ENCODE results near the gene IGFL3.
"Not testable (repeated sequence)": the region's sequence is repeated elsewhere in the genome, so short reads cannot be mapped to it uniquely, and the experiment has no call there.

The IGFL3 gene

DNA sequence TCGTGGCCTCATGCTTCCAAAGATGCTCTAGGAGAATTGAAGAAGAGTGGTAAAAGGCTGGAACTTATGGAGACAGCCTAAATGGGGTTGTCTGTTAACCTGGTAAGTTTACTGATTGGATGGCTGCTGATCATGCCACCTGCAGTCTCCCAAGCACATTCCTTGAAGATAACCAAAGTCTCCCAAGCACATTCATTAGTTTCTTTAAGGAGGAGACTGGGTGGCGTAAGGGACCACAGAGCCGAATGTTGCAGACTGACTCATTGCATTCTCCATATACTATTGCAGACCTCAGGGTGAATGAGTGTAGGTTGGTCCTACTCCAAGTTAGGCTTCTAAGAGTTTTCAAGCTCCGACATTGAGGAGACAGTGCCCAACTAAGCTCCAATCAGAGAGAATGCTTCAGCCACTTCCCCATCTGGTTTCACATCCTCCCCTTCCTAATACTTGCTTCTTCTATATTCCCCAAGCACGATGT is at the start of gene IGFL3:
Gene IGFL3, minus strand, starts transcription at position 51 of the 478 bp plus-strand sequence. Its CDS starts 39 bp downstream, at position 12.
- DNase-seq = no peak

DNA sequence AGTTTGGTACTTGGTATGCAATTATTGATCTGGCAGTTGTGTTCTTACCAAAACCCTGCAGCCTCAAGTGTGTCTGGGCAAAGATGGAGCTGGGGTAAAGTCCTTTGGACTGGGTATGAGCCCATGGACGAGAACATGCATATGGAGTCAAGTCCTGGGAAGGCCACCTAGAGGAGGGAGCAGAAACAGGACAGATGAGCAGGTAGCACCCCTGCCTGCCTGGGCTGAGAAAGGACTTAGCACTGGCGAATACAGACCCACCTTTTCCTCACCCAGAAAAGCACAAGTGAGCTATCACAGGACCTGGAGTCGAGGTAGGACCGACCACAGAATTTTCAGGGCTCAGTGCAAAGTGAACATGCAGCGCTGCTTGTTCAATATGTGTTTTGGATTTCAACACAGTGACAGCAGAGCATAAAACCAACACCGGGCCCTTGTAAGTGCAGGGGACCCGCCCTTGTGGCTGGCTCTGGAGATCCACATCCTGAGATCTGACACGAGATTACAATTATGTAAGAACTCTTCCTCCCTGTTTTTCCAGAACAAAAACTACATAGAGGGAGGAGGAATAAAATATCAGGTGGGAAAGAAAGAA is 49.5 kb upstream of the IGFL3 start:
- no peak for DNase-seq

DNA sequence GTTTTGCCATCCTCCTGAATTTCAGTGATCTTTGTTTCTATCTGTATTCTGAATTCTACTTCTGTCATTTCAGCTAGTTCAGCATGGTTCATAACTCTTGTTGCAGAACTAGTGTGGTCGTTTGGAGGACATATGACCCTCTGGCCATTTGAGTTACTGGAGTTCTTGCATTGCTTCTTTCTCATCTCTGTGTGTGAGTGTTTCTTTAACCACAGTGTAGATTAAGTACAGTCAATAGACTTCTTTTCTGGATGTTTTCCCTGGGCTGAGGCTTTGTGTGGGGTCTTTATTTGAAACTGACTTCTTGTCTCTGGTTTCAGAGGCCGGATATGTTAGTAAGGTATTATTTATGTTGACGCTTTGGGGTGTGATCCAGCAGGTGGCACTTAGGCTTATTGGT is 38.2 kb upstream of the IGFL3 start:
- no peak for DNase-seq

DNA sequence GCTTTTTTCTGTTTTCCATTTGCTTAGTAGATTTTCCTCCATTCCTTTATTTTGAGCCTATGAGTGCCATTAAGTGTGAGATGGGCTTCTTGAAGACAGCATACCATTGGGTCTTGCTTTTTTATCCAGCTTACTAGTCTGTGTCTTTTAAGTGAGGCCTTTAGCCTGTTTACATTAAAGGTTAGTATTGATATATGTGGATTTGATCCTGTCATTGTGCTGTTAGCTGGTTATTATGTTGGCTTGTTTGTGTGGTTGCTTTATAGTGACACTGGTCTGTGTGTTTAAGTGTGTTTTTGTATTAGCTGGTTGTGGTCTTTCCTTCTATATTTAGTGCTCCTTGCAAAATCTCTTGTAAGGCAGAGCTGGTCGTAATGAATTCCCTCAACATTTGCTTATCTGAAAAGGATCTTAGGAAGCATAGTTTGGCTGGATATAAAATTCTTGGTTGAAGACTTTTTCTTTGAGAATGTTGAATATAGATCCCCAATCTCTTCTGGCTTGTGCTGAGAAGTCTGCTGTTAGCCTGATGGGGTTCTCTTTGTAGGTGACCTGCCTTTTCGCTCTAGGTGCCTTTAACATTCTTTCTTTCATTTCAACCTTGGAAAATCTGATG is 37.3 kb upstream of the IGFL3 start:
- DNase-seq = not testable (repeated sequence)

DNA sequence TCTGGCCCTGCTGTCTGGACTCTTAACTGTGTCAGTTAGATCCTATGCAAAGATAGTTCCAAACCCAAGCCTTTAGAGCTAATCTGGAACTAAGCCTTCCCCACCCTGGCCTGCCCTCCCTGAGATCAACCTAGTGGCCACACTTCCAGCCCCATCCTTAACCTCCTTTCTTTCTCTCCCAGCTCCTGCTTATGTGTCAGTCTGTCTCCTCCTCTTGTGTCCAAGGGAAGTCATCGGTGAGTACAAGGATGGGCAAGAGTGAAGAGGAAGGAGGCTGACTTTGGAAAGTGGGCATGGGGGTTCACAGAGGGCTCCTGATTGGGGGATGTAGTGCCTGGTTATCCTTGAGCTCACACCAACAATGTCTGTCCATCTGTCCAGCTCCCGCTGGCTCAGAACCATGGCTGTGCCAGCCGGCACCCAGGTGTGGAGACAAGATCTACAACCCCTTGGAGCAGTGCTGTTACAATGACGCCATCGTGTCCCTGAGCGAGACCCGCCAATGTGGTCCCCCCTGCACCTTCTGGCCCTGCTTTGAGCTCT is 35.8 kb upstream of the IGFL3 start:
- DNase-seq = no peak

DNA sequence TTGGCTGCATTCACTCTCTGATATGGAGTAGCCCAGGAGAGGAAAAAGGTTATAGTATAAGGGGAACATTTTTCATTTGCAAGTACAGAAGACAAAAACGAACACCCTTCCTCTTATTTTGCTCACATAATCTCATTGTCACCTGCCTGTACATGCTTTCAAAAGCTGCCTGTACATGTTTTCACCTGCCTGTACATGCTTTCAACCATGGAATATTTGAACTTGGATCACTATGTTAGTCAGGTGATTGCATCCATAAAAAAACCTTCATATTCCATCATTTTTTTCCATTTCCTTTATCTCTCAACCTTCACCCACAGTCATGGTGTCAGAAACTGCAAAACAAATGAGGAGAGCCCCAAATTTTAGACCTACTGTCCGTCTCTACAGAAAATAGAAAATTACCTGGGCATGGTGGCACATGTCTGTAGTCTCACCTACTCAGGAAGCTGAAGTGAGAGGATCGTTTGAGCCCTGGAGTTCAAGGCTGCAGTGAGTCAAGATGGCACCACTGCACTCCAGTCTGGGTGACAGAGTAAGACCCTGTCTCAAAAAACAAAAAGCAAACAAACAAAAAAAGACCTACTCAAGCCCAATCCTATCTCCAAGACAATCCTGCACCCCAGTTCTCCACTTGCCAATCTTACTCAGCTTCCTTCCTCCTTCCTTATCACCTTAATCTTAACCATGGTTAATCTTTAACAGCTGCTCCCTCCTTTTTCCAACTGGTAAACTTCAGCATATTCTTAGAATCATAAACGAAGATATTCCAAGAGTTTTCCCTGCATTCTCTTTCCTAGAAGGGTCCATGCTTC is 35.1 kb upstream of the IGFL3 start:
- no peak for DNase-seq

DNA sequence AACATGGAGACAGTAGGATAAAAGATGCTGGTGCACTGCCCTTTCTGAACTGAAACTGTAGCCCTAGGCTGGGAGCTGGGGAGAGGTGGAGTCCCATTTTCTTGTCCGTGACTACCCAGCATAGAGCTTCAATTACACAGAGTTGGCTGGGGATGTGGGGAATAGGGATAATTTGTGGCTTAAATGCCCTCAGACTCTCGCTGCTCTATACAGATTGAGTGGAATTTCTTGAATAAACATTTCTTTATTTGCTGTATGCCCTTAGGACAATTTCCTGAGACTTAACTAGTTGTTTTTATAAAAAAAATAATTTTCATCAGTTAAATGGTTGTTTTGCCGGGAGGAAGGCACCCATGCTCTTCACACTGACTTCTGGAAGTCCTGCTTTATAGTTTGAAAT is 30.7 kb upstream of the IGFL3 start:
- no peak for DNase-seq

DNA sequence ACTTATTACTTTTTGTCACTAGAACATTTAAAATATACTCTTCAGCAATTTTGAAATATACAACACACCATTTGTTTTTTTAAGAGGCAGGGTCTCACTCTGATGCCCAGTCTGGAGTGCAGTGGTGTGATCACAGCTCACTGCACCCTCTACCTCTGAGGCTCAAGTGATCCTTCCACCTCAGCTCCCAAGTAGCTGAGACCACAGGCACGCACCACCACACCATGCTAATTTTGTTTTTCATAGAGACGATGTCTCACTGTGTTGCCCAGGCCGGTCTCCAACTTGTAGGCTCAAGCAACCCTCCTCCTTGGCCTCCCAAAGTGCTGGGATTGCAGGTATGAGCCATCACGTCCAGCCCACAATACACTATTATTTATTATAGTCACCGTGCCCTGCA is 26.1 kb upstream of the IGFL3 start:
- DNase-seq = no peak

DNA sequence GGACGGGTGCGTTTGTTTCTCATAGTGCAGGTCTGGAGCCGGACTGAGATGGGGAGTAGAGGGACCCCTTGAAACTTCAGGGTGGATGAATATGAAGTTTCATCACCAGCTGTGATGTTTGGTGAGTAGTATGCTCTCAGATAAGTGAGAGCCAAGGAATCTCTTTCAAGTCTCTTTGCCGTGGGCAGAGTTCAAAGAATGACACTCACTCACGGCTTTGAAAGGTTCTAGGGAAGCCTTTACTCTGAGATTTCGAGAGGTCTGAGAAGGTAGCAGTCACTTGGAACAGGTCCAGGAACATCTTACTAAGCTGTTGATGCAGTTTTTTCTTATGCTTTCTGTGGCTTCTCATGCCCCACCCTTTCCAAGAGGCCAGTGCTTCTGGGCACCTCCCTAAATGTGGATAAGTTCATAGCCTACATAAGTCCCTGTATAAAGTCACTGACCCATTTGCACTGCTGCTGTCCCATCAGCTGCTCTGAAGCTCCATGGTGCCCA is 23.4 kb upstream of the IGFL3 start, which contains the start of gene IGFL2:
Gene IGFL2, plus strand, starts transcription at position 448 of the 498 bp plus-strand sequence. Its CDS starts 41 bp downstream, at position 489.
- no peak for DNase-seq

DNA sequence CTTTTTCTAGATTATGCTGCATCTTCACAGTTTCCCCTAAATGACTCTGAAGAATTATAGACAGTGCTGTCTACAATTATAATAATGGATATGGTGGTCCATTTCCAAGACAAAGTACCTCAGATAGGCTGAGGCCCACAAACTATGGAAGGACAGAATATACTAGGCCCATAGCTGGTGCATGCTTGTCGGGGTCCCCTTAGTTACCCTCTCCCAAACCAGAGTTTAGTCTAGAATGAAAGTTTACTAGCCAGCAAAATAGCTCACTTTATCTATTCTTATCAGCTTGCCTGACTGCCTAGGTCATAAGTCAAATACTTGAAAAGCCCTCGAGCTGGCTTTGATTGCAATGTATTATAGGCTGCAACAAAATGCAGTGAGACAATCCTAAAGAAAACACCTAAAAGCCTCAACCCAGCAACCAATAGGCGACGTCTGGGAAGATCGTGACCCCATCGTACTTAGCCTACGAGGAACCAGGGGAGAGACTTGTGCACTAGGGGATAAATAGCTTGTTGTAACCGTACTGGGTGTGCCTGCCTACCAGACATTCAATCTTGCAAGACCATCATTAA is 22.8 kb upstream of the IGFL3 start:
- DNase-seq = no peak

GRCh38 chr19:46144756-46145155 is 20.3 kb upstream of the IGFL3 start:
- DNase-seq = no peak

GRCh38 chr19:46142294-46142693 is 17.8 kb upstream of the IGFL3 start:
- DNase-seq = no peak

- no peak for DNase-seq
These were observed 16.9 kb upstream of the IGFL3 start for GRCh38 chr19:46141421-46141820.

DNA sequence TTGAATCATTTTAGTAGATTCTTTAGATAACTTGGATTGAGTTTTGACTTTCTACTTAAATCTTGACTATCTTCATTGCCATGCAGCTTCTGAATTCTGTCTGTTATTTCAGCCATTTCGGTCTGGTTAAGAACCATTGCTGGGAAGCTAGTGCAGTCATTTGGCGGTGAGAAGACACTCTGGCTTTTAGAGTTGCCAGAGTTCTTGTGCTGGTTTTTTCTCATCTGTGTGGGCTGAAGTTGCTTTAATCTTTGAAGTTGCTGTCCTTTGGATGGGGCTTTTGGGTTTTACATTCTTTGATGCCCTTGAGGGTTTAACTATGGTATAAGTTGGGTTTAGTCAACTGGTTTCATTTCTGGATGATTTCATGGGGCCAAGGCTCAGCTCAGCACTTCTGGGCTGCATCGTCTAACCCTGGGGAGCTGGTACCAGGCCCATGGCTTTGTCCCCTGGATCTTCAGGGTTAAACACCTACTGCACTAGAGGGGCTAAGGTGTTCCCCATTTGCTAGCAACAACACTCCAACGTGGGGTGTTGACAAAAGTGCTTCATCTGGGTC is 13.5 kb upstream of the IGFL3 start:
- no peak for DNase-seq

DNA sequence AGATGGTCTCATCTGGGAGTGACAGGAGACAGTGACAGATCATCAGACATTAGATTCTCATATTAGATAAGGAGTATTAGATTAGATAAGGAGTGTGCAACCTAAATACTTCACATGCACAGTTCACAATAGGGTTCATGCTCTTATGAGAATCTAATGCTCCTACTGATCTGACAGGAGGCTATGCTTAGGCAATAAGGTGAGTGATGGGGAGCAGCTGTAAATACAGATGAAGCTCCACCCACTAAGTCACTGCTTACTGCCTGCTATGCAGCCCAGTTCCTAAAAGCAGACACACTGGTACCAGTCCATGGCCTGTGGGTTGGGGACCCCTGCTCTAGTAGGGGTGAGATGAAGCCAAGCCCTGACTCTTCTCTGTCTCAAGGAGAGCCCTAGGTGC is 10.0 kb upstream of the IGFL3 start:
- no peak for DNase-seq

DNA sequence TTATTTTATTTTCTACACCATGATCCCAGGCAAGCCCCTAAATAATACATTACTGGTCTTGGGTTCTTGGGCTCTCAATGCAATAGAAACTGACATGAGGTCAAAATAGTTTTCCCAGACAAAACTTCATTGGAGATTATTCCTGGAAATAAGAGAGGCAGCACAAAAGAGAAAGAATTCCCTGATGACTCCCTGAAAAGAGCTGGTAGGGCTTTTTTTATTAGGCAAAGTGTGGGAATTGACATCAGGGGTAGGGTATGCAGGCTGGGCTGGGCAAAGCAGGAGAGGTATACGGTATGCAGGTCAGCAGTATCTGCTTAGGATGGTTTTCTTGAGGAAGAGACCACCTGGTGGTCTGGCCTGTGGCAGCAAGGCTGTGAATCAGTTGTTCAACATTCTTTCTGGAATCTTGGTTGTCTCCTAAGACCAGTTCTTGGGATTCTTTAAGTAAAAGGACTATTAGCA is 9.3 kb upstream of the IGFL3 start:
- no peak for DNase-seq

DNA sequence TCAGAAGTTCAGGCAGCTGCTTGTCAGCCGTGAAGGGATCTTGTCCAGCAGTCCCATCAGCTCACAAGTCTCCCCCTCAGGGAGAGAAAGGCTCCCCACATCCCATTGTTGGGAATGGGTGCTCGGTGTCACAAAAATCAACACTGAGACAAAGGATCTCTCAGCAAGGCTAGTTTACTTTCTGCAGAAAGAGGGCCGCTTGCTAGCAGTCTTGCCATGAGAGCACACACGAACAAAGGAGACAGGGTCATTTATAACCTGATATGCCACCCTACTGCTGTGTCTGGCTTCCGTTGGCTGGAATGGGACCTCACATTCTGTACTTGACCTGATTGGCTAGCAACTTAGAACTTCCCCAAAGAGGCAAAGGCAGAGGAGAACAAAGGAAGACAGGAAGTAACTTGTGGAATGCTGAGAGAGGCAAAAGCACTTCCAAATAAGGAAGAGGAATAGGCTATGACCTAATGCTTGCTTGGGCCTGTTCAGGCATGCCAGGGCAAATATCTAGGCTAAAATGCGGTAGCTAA is 8.7 kb upstream of the IGFL3 start:
- DNase-seq = no peak

GRCh38 chr19:46132508-46133100 is 8.1 kb upstream of the IGFL3 start:
- DNase-seq = no peak

DNA sequence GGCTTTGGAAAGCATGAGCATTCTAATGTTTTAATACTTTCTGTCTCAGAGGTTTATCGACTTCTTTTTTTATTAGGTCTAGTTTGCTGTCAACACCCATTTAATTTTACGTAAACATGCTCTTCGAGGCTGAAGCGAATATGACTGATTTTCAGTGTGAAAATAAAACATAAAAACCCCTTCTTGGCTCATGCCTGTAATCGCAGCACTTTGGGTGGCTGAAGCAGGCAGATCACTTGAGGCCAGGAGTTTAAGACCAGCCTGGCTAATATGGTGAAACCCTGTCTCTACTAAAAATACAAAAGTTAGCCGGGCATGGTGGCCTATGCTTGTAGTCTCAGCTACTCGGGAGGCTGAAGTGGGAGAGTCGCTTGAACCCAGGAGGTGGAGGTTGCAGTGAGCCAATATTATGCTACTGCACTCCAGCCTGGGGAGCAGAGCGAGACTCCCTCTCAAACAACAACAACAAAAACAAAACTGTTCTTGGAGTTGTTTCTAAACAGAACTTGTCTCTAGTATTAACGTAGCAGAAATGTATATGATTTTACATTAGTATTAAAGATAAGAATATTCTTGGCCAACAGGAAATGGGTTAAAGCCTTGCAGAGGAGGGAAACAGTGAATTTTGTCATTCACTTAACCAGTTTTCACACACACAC is 7.1 kb upstream of the IGFL3 start:
- DNase-seq = no peak

GRCh38 chr19:46126086-46126580 is 1.6 kb upstream of the IGFL3 start:
- no peak for DNase-seq

DNA sequence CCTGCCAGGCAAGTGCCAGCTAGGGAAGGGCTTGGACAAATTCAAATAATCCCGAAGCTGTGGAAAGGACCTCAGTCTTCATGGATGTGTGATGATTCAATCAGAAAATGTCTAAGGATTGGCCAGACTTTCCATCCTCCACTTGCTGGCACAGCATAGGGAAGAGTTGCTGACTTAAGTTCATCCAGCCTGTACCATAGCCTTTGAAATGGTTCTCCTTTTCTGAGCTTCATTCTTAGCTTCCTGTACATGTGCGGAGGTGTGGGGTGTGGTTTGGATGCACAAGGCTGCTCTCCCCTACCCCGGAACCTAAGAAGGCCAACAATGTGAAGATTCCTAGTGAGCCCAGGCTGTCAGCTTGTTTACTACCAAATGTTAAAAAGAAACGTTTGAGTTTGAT is 959 bp upstream of the IGFL3 start:
- DNase-seq = no peak
